ENCODE measurements around the gene CLPTM1L. TPM values are rescaled to one million over a fixed set of nuclear protein-coding genes. Genes with fewer than 3 reads are reported as not detected.

The CLPTM1L gene
- total and polyA plus RNA-seq, 2 donors (not counting 1 experiment from before 2014, with no cell fraction given) = 78.4 to 99.9 TPM

- intact Hi-C loops (cut with micrococcal nuclease) = no loop called here
These were observed 26.9 kb downstream of the CLPTM1L start for GRCh38 chr5:1317921-1318565.

More at GRCh38 chr5:1317921-1318565, 26.9 kb downstream of the CLPTM1L start:
- Histone ChIP-seq H4K20me1 (ENCODE audit: control insufficient read depth, insufficient read depth, low read length, poor library complexity, severe bottlenecking) (no peaks in the 10 kb centered on the region), H2AFZ (ENCODE audit: insufficient read depth, low read depth, low read length, poor library complexity, severe bottlenecking) (no peak overlapping the region), H3K9me3 (ENCODE audit: control extremely low read depth in 1 of 3, control insufficient read depth in 2 of 3, insufficient read depth in 1 of 3, low read length in 2 of 3) (no peaks in the 10 kb centered on the region), H3K4me1 (ENCODE audit: control insufficient read depth in 2 of 2, insufficient read depth in 2 of 2, low read length in 2 of 2) (peaks cover 39 to 40% of the 10 kb centered on the region in 2 donors), H3K27me3 (replicated peaks in 1 of 4; ENCODE audit: control extremely low read depth in 1 of 4, control insufficient read depth in 3 of 4, insufficient read depth in 4 of 4, low read length in 3 of 4) (peaks cover 0 to 6% (median 0%) of the 10 kb centered on the region in 4 experiments), H3K36me3 (replicated peaks in 1 of 2; ENCODE audit: control extremely low read depth in 1 of 2, control insufficient read depth in 1 of 2, extremely low read depth in 1 of 2, insufficient read depth in 2 of 2, low read length in 1 of 2) (peaks cover 0 to 42% of the 10 kb centered on the region in 2 experiments), H3K79me2 (ENCODE audit: control insufficient read depth, insufficient read depth, low read length) (no peaks in the 10 kb centered on the region), H3K9ac (ENCODE audit: low read length) (no peak overlapping the region), H3K4me2 (replicated peaks; ENCODE audit: low read depth, low read length, poor library complexity, severe bottlenecking) (no peak overlapping the region), H3K4me3 (ENCODE audit: control extremely low read depth in 1 of 5, extremely low read depth in 1 of 5, insufficient read depth in 1 of 5, low read depth in 2 of 5, low read length in 4 of 5) (no peak overlapping the region), H3K27ac (ENCODE audit: low read length in 2 of 2) (no peak overlapping the region)
- DNase-seq (no peak), ATAC-seq (ENCODE audit: low read depth) (no peak)
- Mint-ChIP-seq H3K4me3 (no peak overlapping the region), H3K4me1 (peaks cover 39% of the 10 kb centered on the region), H3K27ac (no peak overlapping the region), H3K27me3 (no peaks in the 10 kb centered on the region), H3K9me3 (ENCODE audit: insufficient read depth) (no peaks in the 10 kb centered on the region)
- TF ChIP-seq EZH2 (IDR thresholded peaks at IDR 0.05; ENCODE audit: borderline replicate concordance, insufficient read depth, low read depth, low read length, poor library complexity, severe bottlenecking) = no peak
- no peak for TF ChIP-seq CTCF (IDR thresholded peaks at IDR 0.05)
- POLR2A ChIA-PET = no interaction called here
- 97% methylated on average over 22 of the region's 26 CpGs for WGBS (ENCODE audit: insufficient coverage)
- CTCF ChIA-PET = interaction anchor here (1.3 kb wide), 1 partner anchor 144 kb away, joined by 4 read pairs; no protein-coding TSS in a partner anchor
